Spleen (tissue), 11 donors: ENCODE measurements around the gene CLN5. TPM values are rescaled to one million over a fixed set of nuclear protein-coding genes. Genes with fewer than 3 reads are reported as not detected.
A peak's percentile ranks its signal among the peaks of the same experiment; 100 is the strongest.

Experiments
- DNase-seq: peaks from one replicate; pipeline ENCODE4 v3.0.0-alpha.2; 2020
- H3K27ac ChIP-seq, 8 donors: fragments of 200-600 bp; sonication (generic) in 7 of 8; 1 replicate in 4 of 8; 2 replicates in 4 of 8; pipeline versions ENCODE4 v1.5.0 to v1.8.0; 2016 to 2021; ENCODE audit warnings: inconsistent platforms in 4 of 8, mild to moderate bottlenecking in 4 of 8, moderate library complexity in 1 of 8
- H3K27me3 ChIP-seq, 7 donors: fragments of 200-600 bp; sonication (generic) in 6 of 7; replicated peaks in 1 of 7; 1 replicate in 4 of 7; 2 replicates in 3 of 7; pipeline versions ENCODE4 v1.5.0 to v1.8.0; 2016 to 2021; ENCODE audit warnings: inconsistent platforms in 3 of 7, mild to moderate bottlenecking in 1 of 7
- H3K36me3 ChIP-seq, 6 donors: fragments of 200-600 bp; sonication (generic) in 5 of 6; 1 replicate in 4 of 6; 2 replicates in 2 of 6; pipeline versions ENCODE4 v1.5.0 to v1.8.0; 2016 to 2021; ENCODE audit warnings: inconsistent platforms in 2 of 6
- H3K4me1 ChIP-seq, 6 donors: fragments of 200-600 bp; sonication (generic) in 5 of 6; 1 replicate in 3 of 6; 2 replicates in 3 of 6; pipeline versions ENCODE4 v1.5.0 to v1.8.0; 2016 to 2021; ENCODE audit warnings: inconsistent platforms in 3 of 6
- H3K4me3 ChIP-seq, 8 donors: fragments of 200-600 bp; sonication (generic) in 7 of 8; 1 replicate in 4 of 8; 2 replicates in 4 of 8; pipeline versions ENCODE4 v1.5.0 to v1.8.0; 2016 to 2021; ENCODE audit warnings: inconsistent platforms in 4 of 8, mild to moderate bottlenecking in 4 of 8, moderate library complexity in 2 of 8
- H3K9me3 ChIP-seq, 8 donors: fragments of 200-600 bp; sonication (generic) in 7 of 8; 1 replicate in 4 of 8; 2 replicates in 4 of 8; pipeline versions ENCODE4 v1.5.0 to v1.8.0; 2016 to 2021; ENCODE audit warnings: inconsistent platforms in 4 of 8
- POLR2A ChIP-seq, 3 donors: fragments of 450-650 bp; IDR thresholded peaks; one replicate each; pipeline ENCODE4 v1.5.1; 2017; ENCODE audit warnings: antibody characterized with exemption in 3 of 3, mild to moderate bottlenecking in 1 of 3
- POLR2AphosphoS5 ChIP-seq, 3 donors: sonication (generic); formaldehyde crosslinking; IDR thresholded peaks; one replicate each; pipeline ENCODE4 v1.5.1; 2017; ENCODE audit warnings: antibody characterized with exemption in 3 of 3
- WGBS, 5 donors: extraction: QIAGEN DNeasy Blood & Tissue Kit in 3 of 5; methylation state at CpG; one replicate each; pipeline versions ENCODE4 v1.1.5 to v1.1.7; 2013 to 2018; 5-methylcytosine and 5-hydroxymethylcytosine counted together
- intact Hi-C: fragments of 100-400 bp; cut with DNase I; formaldehyde crosslinking; loops from one replicate; pipeline ENCODE4 v1.15.0; 2023; ENCODE audit warnings: low total_unique reads
- polyA plus RNA-seq, 3 donors: library from polyadenylated mRNA; stranded (reverse); fragments of 200-250 nt; gene quantifications; one replicate each; pipeline ENCODE4 v1.2.1, GENCODE V29; 2013
- total RNA-seq, 7 donors: library from RNA; depleted of rRNA in 3 of 7; stranded (reverse); fragments of >200 nt in 3 of 7; fragmentation: NEBNext Ultra II Directional in 4 of 7; extraction: Animal tissue kit (Norgen Biotek cat#: 25700) in 4 of 7; gene quantifications; one replicate each; pipeline versions ENCODE4 v1.1.0 to v1.2.1, GENCODE V29; 2016 to 2021
- TF ChIP-seq, protein P1 (sequence below), 11 experiments: fragments of 200-600 bp in 7 of 11; fragments of 450-650 bp in 4 of 11; sonication (generic) in 4 of 11; IDR thresholded peaks in 8 of 11; conservative IDR thresholded peaks in 3 of 11; 1 replicate in 7 of 11; 2 replicates in 4 of 11; pipeline versions ENCODE4 v1.4.0 to v1.8.0; 2016 to 2021; ENCODE audit warnings: antibody characterized with exemption in 11 of 11, inconsistent platforms in 4 of 11, mild to moderate bottlenecking in 1 of 11
- donor health status: healthy with polysubstance abuse.
- donor health status: DM: no; HTN: no; CAD: no; lungs with moderate emphysema.
- donor health status: DM: no; HTN: no; CAD: no.
- donor health status: Bipolar disorder and iron deficiency.
- donor health status: healthy.
- donor health status: DM: no; HTN: no; CAD: no.
- donor health status: DM: yes; HTN: yes; CAD: no.

The CLN5 gene
- total and polyA plus RNA-seq, 10 donors: 12.4 to 29.0 (median 20.3) TPM

- Histone ChIP-seq H3K27me3 (no peaks in the 10 kb centered on the region), H3K27ac (peak overlapping the region; percentile 96 to 100 (median 100)), H3K4me1 (peaks cover 39 to 63% (median 54%) of the 10 kb centered on the region in 6 donors), H3K9me3 (no peaks in the 10 kb centered on the region), H3K36me3 (peaks cover 0 to 16% (median under 1%) of the 10 kb centered on the region in 6 donors), H3K4me3 (peak overlapping the region; percentile 83 to 96 (median 90))
- peak; percentile 68 to 74 (median 73) for TF ChIP-seq POLR2AphosphoS5 (IDR thresholded peaks at IDR 0.05)
- TF ChIP-seq, protein P1, sequence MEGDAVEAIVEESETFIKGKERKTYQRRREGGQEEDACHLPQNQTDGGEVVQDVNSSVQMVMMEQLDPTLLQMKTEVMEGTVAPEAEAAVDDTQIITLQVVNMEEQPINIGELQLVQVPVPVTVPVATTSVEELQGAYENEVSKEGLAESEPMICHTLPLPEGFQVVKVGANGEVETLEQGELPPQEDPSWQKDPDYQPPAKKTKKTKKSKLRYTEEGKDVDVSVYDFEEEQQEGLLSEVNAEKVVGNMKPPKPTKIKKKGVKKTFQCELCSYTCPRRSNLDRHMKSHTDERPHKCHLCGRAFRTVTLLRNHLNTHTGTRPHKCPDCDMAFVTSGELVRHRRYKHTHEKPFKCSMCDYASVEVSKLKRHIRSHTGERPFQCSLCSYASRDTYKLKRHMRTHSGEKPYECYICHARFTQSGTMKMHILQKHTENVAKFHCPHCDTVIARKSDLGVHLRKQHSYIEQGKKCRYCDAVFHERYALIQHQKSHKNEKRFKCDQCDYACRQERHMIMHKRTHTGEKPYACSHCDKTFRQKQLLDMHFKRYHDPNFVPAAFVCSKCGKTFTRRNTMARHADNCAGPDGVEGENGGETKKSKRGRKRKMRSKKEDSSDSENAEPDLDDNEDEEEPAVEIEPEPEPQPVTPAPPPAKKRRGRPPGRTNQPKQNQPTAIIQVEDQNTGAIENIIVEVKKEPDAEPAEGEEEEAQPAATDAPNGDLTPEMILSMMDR (IDR thresholded peaks at IDR 0.05 in 8 of 11, conservative IDR thresholded peaks at IDR 0.05 in 3 of 11): peak in 1 of 11 experiments; percentile 26
- peak in 1 of 3 donors; percentile 8 for TF ChIP-seq POLR2A (IDR thresholded peaks at IDR 0.05)
- peak; percentile 96 for DNase-seq
- intact Hi-C loops: no loop called here
- WGBS, 5 donors: 0 to 3% (median 0%) methylated on average over 37 to 59 of the region's 62 CpGs
Observed at GRCh38 chr13:77026255-77026860, 34.5 kb downstream of the CLN5 start.

DNA sequence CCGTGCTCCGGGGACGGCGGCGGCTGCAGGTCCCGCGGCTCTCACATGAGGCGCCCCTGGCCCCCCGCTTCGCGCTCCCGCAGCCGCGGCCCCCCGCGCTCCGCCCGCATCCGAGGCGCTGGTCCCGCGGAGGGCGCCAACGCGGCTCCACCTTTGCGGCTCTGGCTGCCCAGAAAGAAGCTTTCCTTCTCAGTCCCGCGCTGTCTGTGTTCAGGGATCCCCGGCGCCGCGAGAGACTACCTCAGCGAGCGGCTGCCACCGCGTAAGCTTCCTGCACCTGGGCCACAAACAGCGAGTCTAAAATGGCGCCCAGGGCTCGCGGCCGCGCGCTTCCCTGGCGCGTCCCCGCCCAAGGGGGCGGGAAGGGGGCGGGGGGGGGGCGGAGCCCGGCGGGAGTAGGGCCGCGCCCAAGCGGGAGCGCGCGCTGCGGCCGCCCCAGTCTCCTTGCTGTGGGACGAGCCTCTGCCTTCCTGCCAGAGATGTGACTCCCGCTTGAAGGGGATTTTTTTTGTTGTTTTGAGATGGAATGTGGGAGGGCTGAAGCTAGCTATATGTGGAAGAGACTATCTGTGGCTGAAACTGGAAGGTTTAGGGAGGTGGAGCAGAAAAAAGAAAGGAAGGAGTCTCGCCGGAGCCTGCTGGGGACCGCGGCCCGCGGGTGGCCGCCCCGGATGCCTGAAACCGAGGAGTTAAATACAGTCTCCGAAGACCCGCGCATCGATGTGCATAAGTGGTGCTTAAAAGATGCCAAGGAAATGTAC, 35.2 kb downstream of the CLN5 start, which contains the start of gene FBXL3:
TSS of gene FBXL3 (minus strand) at position 299 of the 761 bp plus-strand sequence. CDS start 5,299 bp downstream, outside the sequence.
- intact Hi-C loops: no loop called here

DNA sequence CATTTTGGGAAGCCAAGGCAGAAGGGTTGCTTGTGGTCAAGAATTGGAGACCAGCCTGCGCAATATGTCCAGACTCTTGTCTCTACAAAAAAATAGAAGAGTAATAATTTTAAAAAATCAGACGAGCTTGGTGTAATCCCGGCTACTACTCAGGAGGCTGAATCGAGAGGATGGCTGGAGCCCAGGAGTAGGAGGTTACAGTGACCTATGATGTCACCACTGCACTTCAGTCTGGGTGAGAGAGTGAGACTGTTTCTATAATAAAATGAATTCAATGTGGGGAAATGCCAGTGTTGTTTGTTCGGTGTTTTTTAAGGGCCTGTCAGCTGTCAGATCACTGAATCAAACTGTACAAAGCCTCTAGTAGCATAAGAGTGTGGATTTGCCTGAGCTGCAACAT, 36.3 kb downstream of the CLN5 start:
- Histone ChIP-seq H3K4me1 (peaks cover 25 to 44% (median 36%) of the 10 kb centered on the region in 6 donors), H3K27me3 (no peaks in the 10 kb centered on the region), H3K27ac (peak overlapping the region in 2 of 8 donors; percentile 100), H3K9me3 (no peaks in the 10 kb centered on the region), H3K36me3 (peaks cover 0 to 7% (median 0%) of the 10 kb centered on the region in 6 donors), H3K4me3 (peak overlapping the region in 1 of 8 donors; percentile 94)
- intact Hi-C loops: no loop called here
- no peak for DNase-seq
- 75 to 88% (median 85%) methylated on average over 5 of the region's 5 CpGs for WGBS, 5 donors
- TF ChIP-seq POLR2A (IDR thresholded peaks at IDR 0.05): no peak
- no peak for TF ChIP-seq POLR2AphosphoS5 (IDR thresholded peaks at IDR 0.05)
- TF ChIP-seq, protein P1 (IDR thresholded peaks at IDR 0.05 in 8 of 11, conservative IDR thresholded peaks at IDR 0.05 in 3 of 11): no peak

More for the DNA sequence above, 35.2 kb downstream of the CLN5 start, which contains the start of gene FBXL3:
- Histone ChIP-seq H3K36me3 (peaks cover 0 to 13% (median 0%) of the 10 kb centered on the region in 6 donors), H3K9me3 (no peaks in the 10 kb centered on the region), H3K27ac (peak within 1 kb of the TSS; percentile 96 to 100 (median 100)), H3K27me3 (no peaks in the 10 kb centered on the region), H3K4me1 (peaks cover 36 to 56% (median 48%) of the 10 kb centered on the region in 6 donors), H3K4me3 (peak within 1 kb of the TSS; percentile 83 to 96 (median 90))
- 0 to 2% (median 1%) methylated on average over 37 to 74 of the region's 74 CpGs for WGBS, 5 donors
- TF ChIP-seq POLR2A (IDR thresholded peaks at IDR 0.05) (peak in 2 of 3 donors; percentile 9 to 36), POLR2AphosphoS5 (IDR thresholded peaks at IDR 0.05) (peak; percentile 90 to 94 (median 92))
- TF ChIP-seq, protein P1 (IDR thresholded peaks at IDR 0.05 in 8 of 11, conservative IDR thresholded peaks at IDR 0.05 in 3 of 11): no peak
- peak; percentile 96 for DNase-seq
